NB4 (cell line): ENCODE data around the gene SAG.

ENCODE experiments used
- DNase-seq: peaks from one replicate; pipeline ENCODE4 v3.0.0; 2010; ENCODE audit warnings: low read depth
- H3K4me3 ChIP-seq: one replicate; pipeline ENCODE4 v1.5.1; 2011; ENCODE audit warnings: mild to moderate bottlenecking, low read depth, low read length, moderate library complexity
- MYC ChIP-seq: IDR thresholded peaks from 2 replicates; pipeline ENCODE4 v1.6.1; 2011; ENCODE audit warnings: low read depth, low read length
- POLR2A ChIP-seq: IDR thresholded peaks from 2 replicates; pipeline ENCODE4 v1.6.1; 2011; ENCODE audit warnings: mild to moderate bottlenecking; ENCODE audit not compliant: insufficient read length; ENCODE audit errors: extremely low read depth
- TF ChIP-seq, protein P1 (sequence below): IDR thresholded peaks from one replicate; pipeline ENCODE4 v1.5.1; 2012; ENCODE audit warnings: low read depth, low read length
- TF ChIP-seq, protein P2 (sequence below): IDR thresholded peaks from 2 replicates; pipeline ENCODE4 v1.6.1; 2011; ENCODE audit warnings: low read depth, low read length

SAG gene

GRCh38 chr2:233263045-233263570, 44.5 kb upstream of the SAG start:
- DNase-seq = no peak
- TF ChIP-seq POLR2A (no peak), MYC (no peak)
- TF ChIP-seq, protein P1, sequence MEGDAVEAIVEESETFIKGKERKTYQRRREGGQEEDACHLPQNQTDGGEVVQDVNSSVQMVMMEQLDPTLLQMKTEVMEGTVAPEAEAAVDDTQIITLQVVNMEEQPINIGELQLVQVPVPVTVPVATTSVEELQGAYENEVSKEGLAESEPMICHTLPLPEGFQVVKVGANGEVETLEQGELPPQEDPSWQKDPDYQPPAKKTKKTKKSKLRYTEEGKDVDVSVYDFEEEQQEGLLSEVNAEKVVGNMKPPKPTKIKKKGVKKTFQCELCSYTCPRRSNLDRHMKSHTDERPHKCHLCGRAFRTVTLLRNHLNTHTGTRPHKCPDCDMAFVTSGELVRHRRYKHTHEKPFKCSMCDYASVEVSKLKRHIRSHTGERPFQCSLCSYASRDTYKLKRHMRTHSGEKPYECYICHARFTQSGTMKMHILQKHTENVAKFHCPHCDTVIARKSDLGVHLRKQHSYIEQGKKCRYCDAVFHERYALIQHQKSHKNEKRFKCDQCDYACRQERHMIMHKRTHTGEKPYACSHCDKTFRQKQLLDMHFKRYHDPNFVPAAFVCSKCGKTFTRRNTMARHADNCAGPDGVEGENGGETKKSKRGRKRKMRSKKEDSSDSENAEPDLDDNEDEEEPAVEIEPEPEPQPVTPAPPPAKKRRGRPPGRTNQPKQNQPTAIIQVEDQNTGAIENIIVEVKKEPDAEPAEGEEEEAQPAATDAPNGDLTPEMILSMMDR = no peak
- TF ChIP-seq, protein P2, sequence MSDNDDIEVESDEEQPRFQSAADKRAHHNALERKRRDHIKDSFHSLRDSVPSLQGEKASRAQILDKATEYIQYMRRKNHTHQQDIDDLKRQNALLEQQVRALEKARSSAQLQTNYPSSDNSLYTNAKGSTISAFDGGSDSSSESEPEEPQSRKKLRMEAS = no peak
- no peak overlapping the region for H3K4me3 ChIP-seq

GRCh38 chr2:233264667-233265066, 42.9 kb upstream of the SAG start:
- DNase-seq = no peak
- no peak for TF ChIP-seq MYC
- TF ChIP-seq, protein P1 = no peak
- no peak overlapping the region for H3K4me3 ChIP-seq

GRCh38 chr2:233265899-233266431, 41.7 kb upstream of the SAG start:
- no peak overlapping the region for H3K4me3 ChIP-seq
- TF ChIP-seq POLR2A = no peak
- TF ChIP-seq, protein P2 = no peak
- TF ChIP-seq MYC = no peak
- TF ChIP-seq, protein P1 = no peak
- no peak for DNase-seq

DNA sequence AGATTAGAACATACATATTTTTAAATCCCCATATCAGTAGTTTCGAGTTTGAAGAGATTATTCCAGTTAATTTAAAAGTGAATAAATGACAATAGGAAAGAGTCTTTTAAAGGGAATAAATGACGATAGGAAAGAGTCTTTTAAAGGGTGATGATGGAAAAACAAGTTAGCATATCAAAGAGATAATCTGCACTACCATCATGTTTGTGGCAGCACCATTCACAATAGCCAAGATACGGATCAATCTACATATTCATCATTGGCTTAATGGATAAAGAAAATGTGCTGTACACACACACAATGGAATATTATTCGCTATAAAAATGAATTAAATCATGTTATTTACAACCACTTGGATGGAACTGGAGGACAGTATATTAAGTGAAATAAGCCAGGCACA, 41.1 kb upstream of the SAG start:
- no peak for TF ChIP-seq POLR2A
- TF ChIP-seq, protein P1 = no peak
- TF ChIP-seq, protein P2 = no peak
- TF ChIP-seq MYC = no peak

GRCh38 chr2:233267516-233268245, 39.9 kb upstream of the SAG start:
- no peak for TF ChIP-seq MYC
- no peak for TF ChIP-seq POLR2A
- TF ChIP-seq, protein P1 = no peak
- TF ChIP-seq, protein P2 = no peak
- no peak for DNase-seq
- H3K4me3 ChIP-seq = no peak overlapping the region

More for the DNA sequence above, 41.1 kb upstream of the SAG start:
- no peak overlapping the region for H3K4me3 ChIP-seq
- DNase-seq = no peak
